Astrocyte of the hippocampus (primary cell): ENCODE data around the gene QPRT.
A peak's percentile ranks its signal among the peaks of the same experiment; 100 is the strongest.
"Not testable (repeated sequence)": the region's sequence is repeated elsewhere in the genome, so short reads cannot be mapped to it uniquely, and the experiment has no call there.

ENCODE experiments used
- DNase-seq: peaks from one replicate; pipeline ENCODE4 v3.0.0; 2011; ENCODE audit warnings: low read depth, low spot score

The QPRT gene

GRCh38 chr16:29745121-29745852 is 66.3 kb downstream of the QPRT start:
- DNase-seq, result no peak

GRCh38 chr16:29745853-29746345 is 66.9 kb downstream of the QPRT start, which contains the start of gene C16orf54:
Gene C16orf54, minus strand, starts transcription at chr16:29745990. Its CDS starts 1,039 bp downstream, at chr16:29744951.
- DNase-seq, result peak; percentile 6

GRCh38 chr16:29746518-29746917 is 67.5 kb downstream of the QPRT start:
- not testable (repeated sequence) for DNase-seq
